Endodermal cell (in vitro differentiated cells): ENCODE data around the gene SFTPB. TPM values are rescaled to one million over a fixed set of nuclear protein-coding genes. Genes with fewer than 3 reads are reported as not detected.
A peak's percentile ranks its signal among the peaks of the same experiment; 100 is the strongest.

ENCODE experiments used
- DNase-seq: peaks from one replicate; pipeline ENCODE4 v3.0.0-alpha.2; 2017
- H3K27ac ChIP-seq: 2 replicates; pipeline ENCODE4 v1.5.1; 2013; ENCODE audit warnings: mild to moderate bottlenecking, low read depth, low read length, moderate library complexity
- H3K27me3 ChIP-seq: 2 replicates; pipeline ENCODE4 v1.6.1; 2013; ENCODE audit warnings: mild to moderate bottlenecking, low read length, moderate library complexity; ENCODE audit not compliant: insufficient read depth, control insufficient read depth, poor library complexity, severe bottlenecking
- H3K36me3 ChIP-seq: 2 replicates; pipeline ENCODE4 v1.7.0; 2013; ENCODE audit warnings: mild to moderate bottlenecking, low read length, moderate library complexity; ENCODE audit not compliant: control insufficient read depth, insufficient read depth
- H3K4me1 ChIP-seq: one replicate; pipeline ENCODE4 v1.7.0; 2013; ENCODE audit warnings: low read length; ENCODE audit not compliant: control insufficient read depth, insufficient read depth
- H3K4me3 ChIP-seq: 2 replicates; pipeline ENCODE4 v1.5.1; 2013; ENCODE audit warnings: mild to moderate bottlenecking, low read length, moderate library complexity
- H3K9ac ChIP-seq: 2 replicates; pipeline ENCODE4 v1.6.1; 2013; ENCODE audit warnings: mild to moderate bottlenecking, low read length, moderate library complexity; ENCODE audit not compliant: poor library complexity, severe bottlenecking; ENCODE audit errors: extremely low read depth
- H3K9me3 ChIP-seq: 2 replicates; pipeline ENCODE4 v1.6.1; 2013; ENCODE audit warnings: mild to moderate bottlenecking, low read length, moderate library complexity; ENCODE audit not compliant: control insufficient read depth
- H3K27ac Mint-ChIP-seq: 2 replicates; pipeline ENCODE4 v1.8.0; 2020; ENCODE audit warnings: mixed read lengths
- H3K27me3 Mint-ChIP-seq: 2 replicates; pipeline ENCODE4 v1.8.0; 2021; ENCODE audit warnings: mild to moderate bottlenecking, mixed read lengths; ENCODE audit not compliant: insufficient read depth
- H3K36me3 Mint-ChIP-seq: 2 replicates; pipeline ENCODE4 v1.8.0; 2020; ENCODE audit warnings: low read depth, mixed read lengths
- H3K4me1 Mint-ChIP-seq: 2 replicates; pipeline ENCODE4 v1.8.0; 2020; ENCODE audit warnings: mixed read lengths
- H3K4me3 Mint-ChIP-seq: 2 replicates; pipeline ENCODE4 v1.8.0; 2020; ENCODE audit warnings: mild to moderate bottlenecking, moderate library complexity, mixed read lengths
- H3K9me3 Mint-ChIP-seq: 2 replicates; pipeline ENCODE4 v1.8.0; 2020; ENCODE audit warnings: mild to moderate bottlenecking, mixed read lengths
- CTCF ChIP-seq: fragments of 200-600 bp; sonication (generic); conservative IDR thresholded peaks from 2 replicates; pipeline ENCODE4 v1.5.0; 2021; ENCODE audit warnings: antibody characterized with exemption, mild to moderate bottlenecking
- WGBS, 2 experiments: methylation state at CpG; one replicate each; pipeline versions ENCODE4 v1.1.5 to v1.1.7; 2013; ENCODE audit warnings: missing lambda C conversion rate in 2 of 2, mixed read lengths in 1 of 2; ENCODE audit not compliant: insufficient coverage in 1 of 2, insufficient read length in 1 of 2; 5-methylcytosine and 5-hydroxymethylcytosine counted together
- total RNA-seq, 2 donors: library from RNA; stranded (reverse); fragmentation: NEBNext Ultra II Directional in 1 of 2; extraction: Animal tissue kit (Norgen Biotek cat#: 25700) in 1 of 2; gene quantifications; 2 replicates in 1 of 2; 3 replicates in 1 of 2; pipeline ENCODE4 v1.2.1, GENCODE V29; 2021

SFTPB gene
- total RNA-seq, 2 donors from 2014 or later, result not detected

- no peak overlapping the region for H3K9ac ChIP-seq
- no peaks in the 10 kb centered on the region for H3K36me3 ChIP-seq
- H3K4me1 ChIP-seq, result no peaks in the 10 kb centered on the region
- no peaks in the 10 kb centered on the region for H3K36me3 Mint-ChIP-seq
- 90 to 93% methylated on average over 2 to 5 of the region's 5 CpGs for WGBS, 2 experiments
- no peak for DNase-seq
- peaks cover 15% of the 10 kb centered on the region for H3K27me3 ChIP-seq
- H3K9me3 Mint-ChIP-seq, result no peaks in the 10 kb centered on the region
- TF ChIP-seq CTCF, result no peak
- H3K9me3 ChIP-seq, result no peaks in the 10 kb centered on the region
- H3K4me1 Mint-ChIP-seq, result no peaks in the 10 kb centered on the region
- peaks cover 15% of the 10 kb centered on the region for H3K27me3 Mint-ChIP-seq
- H3K27ac ChIP-seq, result no peak overlapping the region
- no peak overlapping the region for H3K4me3 Mint-ChIP-seq
- no peak overlapping the region for H3K27ac Mint-ChIP-seq
- no peak overlapping the region for H3K4me3 ChIP-seq
Measured at GRCh38 chr2:85682378-85682777, 14.4 kb upstream of the SFTPB start.

GRCh38 chr2:85681776-85682175 is 13.8 kb upstream of the SFTPB start:
- Mint-ChIP-seq H3K27ac (no peak overlapping the region), H3K36me3 (no peaks in the 10 kb centered on the region), H3K9me3 (no peaks in the 10 kb centered on the region), H3K27me3 (peaks cover 15% of the 10 kb centered on the region), H3K4me3 (no peak overlapping the region), H3K4me1 (no peaks in the 10 kb centered on the region)
- H3K4me1 ChIP-seq, result no peaks in the 10 kb centered on the region
- H3K4me3 ChIP-seq, result no peak overlapping the region
- no peaks in the 10 kb centered on the region for H3K36me3 ChIP-seq
- peaks cover 15% of the 10 kb centered on the region for H3K27me3 ChIP-seq
- H3K9me3 ChIP-seq, result no peaks in the 10 kb centered on the region
- DNase-seq, result no peak
- H3K9ac ChIP-seq, result no peak overlapping the region
- WGBS, 2 experiments, result 80 to 93% methylated on average over 1 of the region's 1 CpG
- no peak overlapping the region for H3K27ac ChIP-seq
- TF ChIP-seq CTCF, result no peak

GRCh38 chr2:85681372-85681763 is 13.4 kb upstream of the SFTPB start:
- Mint-ChIP-seq H3K4me3 (no peak overlapping the region), H3K27ac (no peak overlapping the region), H3K36me3 (no peaks in the 10 kb centered on the region), H3K27me3 (peaks cover 15% of the 10 kb centered on the region), H3K9me3 (no peaks in the 10 kb centered on the region), H3K4me1 (no peaks in the 10 kb centered on the region)
- Histone ChIP-seq H3K4me1 (no peaks in the 10 kb centered on the region), H3K36me3 (no peaks in the 10 kb centered on the region), H3K27ac (no peak overlapping the region), H3K4me3 (no peak overlapping the region), H3K27me3 (peaks cover 15% of the 10 kb centered on the region), H3K9ac (no peak overlapping the region), H3K9me3 (no peaks in the 10 kb centered on the region)
- no peak for TF ChIP-seq CTCF
- 77 to 85% methylated on average over 5 of the region's 5 CpGs for WGBS, 2 experiments
- DNase-seq, result peak; percentile 39
